Glutamatergic neuron (in vitro differentiated cells): ENCODE data around the gene CSNK1A1. TPM values are rescaled to one million over a fixed set of nuclear protein-coding genes. Genes with fewer than 3 reads are reported as not detected.

Experiments
- DNase-seq: peaks from one replicate; pipeline ENCODE4 v3.0.0; 2022
- H3K27ac Mint-ChIP-seq: one replicate; pipeline ENCODE4 v1.8.0; 2020; ENCODE audit warnings: mild to moderate bottlenecking, mixed read lengths, inconsistent platforms; ENCODE audit not compliant: unreplicated experiment
- H3K27me3 Mint-ChIP-seq: one replicate; pipeline ENCODE4 v1.8.0; 2020; ENCODE audit warnings: mild to moderate bottlenecking, moderate library complexity, mixed read lengths, inconsistent platforms; ENCODE audit not compliant: unreplicated experiment
- H3K36me3 Mint-ChIP-seq: one replicate; pipeline ENCODE4 v1.8.0; 2020; ENCODE audit warnings: mild to moderate bottlenecking, mixed read lengths, inconsistent platforms; ENCODE audit not compliant: unreplicated experiment
- H3K4me1 Mint-ChIP-seq: one replicate; pipeline ENCODE4 v1.8.0; 2020; ENCODE audit warnings: mild to moderate bottlenecking, low read depth, mixed read lengths, inconsistent platforms; ENCODE audit not compliant: unreplicated experiment
- H3K4me3 Mint-ChIP-seq: one replicate; pipeline ENCODE4 v1.8.0; 2020; ENCODE audit warnings: mild to moderate bottlenecking, mixed read lengths, inconsistent platforms; ENCODE audit not compliant: unreplicated experiment
- H3K9me3 Mint-ChIP-seq: one replicate; pipeline ENCODE4 v1.8.0; 2020; ENCODE audit warnings: mild to moderate bottlenecking, moderate library complexity, mixed read lengths, inconsistent platforms; ENCODE audit not compliant: unreplicated experiment
- CTCF ChIP-seq: fragments of 200-600 bp; sonication (generic); IDR thresholded peaks from one replicate; pipeline ENCODE4 v1.5.0; 2021; ENCODE audit not compliant: partially characterized antibody, unreplicated experiment
- total RNA-seq: library from RNA; stranded (reverse); fragmentation: NEBNext Ultra II Directional; extraction: Animal tissue kit (Norgen Biotek cat#: 25700); gene quantifications from one replicate; pipeline ENCODE4 v1.2.1, GENCODE V29; 2021; ENCODE audit not compliant: unreplicated experiment

CSNK1A1 gene
- total RNA-seq, 1 donor from 2014 or later: 289 TPM

- DNase-seq: peak; percentile 19
- Mint-ChIP-seq H3K27me3 (peaks cover 4% of the 10 kb centered on the region), H3K9me3 (no peaks in the 10 kb centered on the region), H3K36me3 (no peaks in the 10 kb centered on the region), H3K27ac (no peak overlapping the region), H3K4me1 (no peaks in the 10 kb centered on the region), H3K4me3 (peak overlapping the region; percentile 61)
- TF ChIP-seq CTCF: no peak
Measured at GRCh38 chr5:149581931-149582768, 30.9 kb upstream of the CSNK1A1 start.

GRCh38 chr5:149581192-149581861, 30.1 kb upstream of the CSNK1A1 start, which contains the start of gene ARHGEF37:
Gene ARHGEF37 (plus strand): TSS chr5:149581498. CDS start chr5:149597770, 16,272 bp downstream.
- Mint-ChIP-seq H3K27ac (peak within 1 kb of the TSS; percentile 33), H3K4me3 (peak within 1 kb of the TSS; percentile 71), H3K9me3 (no peaks in the 10 kb centered on the region), H3K27me3 (peaks cover 4% of the 10 kb centered on the region), H3K36me3 (no peaks in the 10 kb centered on the region), H3K4me1 (no peaks in the 10 kb centered on the region)
- DNase-seq: peak; percentile 45
- TF ChIP-seq CTCF: no peak

GRCh38 chr5:149580808-149581191, 29.6 kb upstream of the CSNK1A1 start:
- DNase-seq: no peak
- H3K4me3 Mint-ChIP-seq: peak overlapping the region; percentile 71
- peaks cover 4% of the 10 kb centered on the region for H3K27me3 Mint-ChIP-seq
- H3K4me1 Mint-ChIP-seq: no peaks in the 10 kb centered on the region
- no peaks in the 10 kb centered on the region for H3K36me3 Mint-ChIP-seq
- H3K9me3 Mint-ChIP-seq: no peaks in the 10 kb centered on the region
- H3K27ac Mint-ChIP-seq: no peak overlapping the region
- no peak for TF ChIP-seq CTCF

GRCh38 chr5:149578896-149579295, 27.7 kb upstream of the CSNK1A1 start:
- no peaks in the 10 kb centered on the region for H3K9me3 Mint-ChIP-seq
- no peaks in the 10 kb centered on the region for H3K36me3 Mint-ChIP-seq
- no peak for TF ChIP-seq CTCF
- no peak overlapping the region for H3K27ac Mint-ChIP-seq
- DNase-seq: no peak
- no peak overlapping the region for H3K4me3 Mint-ChIP-seq
- no peaks in the 10 kb centered on the region for H3K4me1 Mint-ChIP-seq
- peaks cover 4% of the 10 kb centered on the region for H3K27me3 Mint-ChIP-seq

- Mint-ChIP-seq H3K27me3 (peaks cover 2% of the 10 kb centered on the region), H3K4me1 (no peaks in the 10 kb centered on the region), H3K27ac (no peak overlapping the region), H3K9me3 (no peaks in the 10 kb centered on the region), H3K36me3 (no peaks in the 10 kb centered on the region), H3K4me3 (no peak overlapping the region)
- no peak for TF ChIP-seq CTCF
- no peak for DNase-seq
Measured at GRCh38 chr5:149576021-149576420, 24.8 kb upstream of the CSNK1A1 start.
